CD4-positive, alpha-beta T cell (primary cell): Measurements from ENCODE around the gene VASP. TPM values are rescaled to one million over a fixed set of nuclear protein-coding genes. Genes with fewer than 3 reads are reported as not detected.

ENCODE experiments used
- ATAC-seq: fragments of 200-7000 bp; cut with Tn5 transposase; one replicate; pipeline ENCODE4 v1.10.0; 2022; ENCODE audit warnings: mild to moderate bottlenecking; ENCODE audit not compliant: poor library complexity
- CTCF ChIA-PET: fragments of 350-600 bp; sonication (Branson Sonifier 250); formaldehyde crosslinking; loops from one replicate; lab custom pipeline; 2021; ENCODE audit warnings: antibody characterized with exemption, inconsistent platforms; lab: Charles Lee
- POLR2A ChIA-PET: fragments of 350-600 bp; sonication (Branson Sonifier 250); formaldehyde crosslinking; loops from one replicate; lab custom pipeline; 2021; ENCODE audit warnings: antibody characterized with exemption, inconsistent platforms; lab: Charles Lee
- DNase-seq, 14 experiments: peaks; one replicate each; pipeline ENCODE4 v3.0.0-alpha.2; 2013 to 2020; ENCODE audit warnings: mixed read lengths in 2 of 14
- H3K27ac ChIP-seq, 2 donors: one replicate each; pipeline versions ENCODE4 v1.5.1 to v1.7.0; 2013; ENCODE audit warnings: low read length in 2 of 2, low read depth in 1 of 2, mild to moderate bottlenecking in 1 of 2
- H3K27me3 ChIP-seq, 2 experiments: 1 replicate in 1 of 2; 2 replicates in 1 of 2; pipeline versions ENCODE4 v1.6.1 to v1.7.0; 2013; ENCODE audit warnings: low read length in 2 of 2, control low read depth in 1 of 2, mild to moderate bottlenecking in 1 of 2, moderate library complexity in 1 of 2; ENCODE audit not compliant: insufficient read depth in 2 of 2, control insufficient read depth in 1 of 2
- H3K36me3 ChIP-seq: one replicate; pipeline ENCODE4 v1.6.1; 2013; ENCODE audit warnings: low read length, control low read depth; ENCODE audit not compliant: insufficient read depth
- H3K4me1 ChIP-seq: one replicate; pipeline ENCODE4 v1.6.1; 2013; ENCODE audit warnings: low read length, control low read depth; ENCODE audit not compliant: insufficient read depth
- H3K4me3 ChIP-seq: one replicate; pipeline ENCODE4 v1.5.1; 2013; ENCODE audit warnings: mild to moderate bottlenecking, low read length, moderate library complexity
- H3K9me3 ChIP-seq, 2 experiments: 1 replicate in 1 of 2; 2 replicates in 1 of 2; pipeline versions ENCODE4 v1.6.1 to v1.7.0; 2013; ENCODE audit warnings: low read length in 2 of 2, mild to moderate bottlenecking in 2 of 2, control low read depth in 1 of 2, moderate library complexity in 1 of 2; ENCODE audit not compliant: control insufficient read depth in 1 of 2, insufficient read depth in 1 of 2
- H3K27ac Mint-ChIP-seq: one replicate; pipeline ENCODE4 v1.8.0; 2020; ENCODE audit warnings: mixed read lengths
- H3K27me3 Mint-ChIP-seq: one replicate; pipeline ENCODE4 v1.8.0; 2021; ENCODE audit warnings: mixed read lengths
- H3K36me3 Mint-ChIP-seq: one replicate; pipeline ENCODE4 v1.8.0; 2021; ENCODE audit warnings: low read depth, mixed read lengths
- H3K4me1 Mint-ChIP-seq: one replicate; pipeline ENCODE4 v1.8.0; 2021; ENCODE audit warnings: low read depth, mixed read lengths
- H3K4me3 Mint-ChIP-seq: one replicate; pipeline ENCODE4 v1.8.0; 2020; ENCODE audit warnings: mild to moderate bottlenecking, mixed read lengths
- H3K9me3 Mint-ChIP-seq: one replicate; pipeline ENCODE4 v1.8.0; 2020; ENCODE audit warnings: mixed read lengths
- CTCF ChIP-seq: fragments of 200-600 bp; IDR thresholded peaks from one replicate; pipeline ENCODE4 v1.8.0; 2022; ENCODE audit warnings: antibody characterized with exemption, mild to moderate bottlenecking
- intact Hi-C, 2 experiments: fragments of 100-400 bp; cut with DNase I in 1 of 2; cut with micrococcal nuclease in 1 of 2; formaldehyde crosslinking; loops; one replicate each; pipeline versions ENCODE4 v1.15.1 to v1.9.0; 2023 to 2025; cut with DNase I, micrococcal nuclease
- total RNA-seq, 174 experiments: library from RNA in 2 of 174; stranded (reverse) in 2 of 174; gene quantifications; one replicate each; pipeline ENCODE4 v1.2.3 and lab custom pipeline; 2021 to 2026

VASP gene
- total RNA-seq, 2 experiments from 2014 or later: 49.9 to 55.5 TPM

- H3K36me3 Mint-ChIP-seq: peaks cover 10% of the 10 kb centered on the region
- H3K4me1 Mint-ChIP-seq: peaks cover 13% of the 10 kb centered on the region
- peaks cover 12% of the 10 kb centered on the region for H3K4me1 ChIP-seq
- no peak for DNase-seq
- no peak overlapping the region for H3K4me3 ChIP-seq
- H3K9me3 ChIP-seq: no peaks in the 10 kb centered on the region
- no peak overlapping the region for H3K4me3 Mint-ChIP-seq
- no peaks in the 10 kb centered on the region for H3K27me3 ChIP-seq
- peaks cover 6% of the 10 kb centered on the region for H3K36me3 ChIP-seq
- ATAC-seq: no peak
- POLR2A ChIA-PET: no interaction called here
- no peak for TF ChIP-seq CTCF
- no peaks in the 10 kb centered on the region for H3K9me3 Mint-ChIP-seq
- intact Hi-C loops: no loop called here
- H3K27me3 Mint-ChIP-seq: no peaks in the 10 kb centered on the region
- no peak overlapping the region for H3K27ac ChIP-seq
- no peak overlapping the region for H3K27ac Mint-ChIP-seq
- CTCF ChIA-PET: no interaction called here
Observed at GRCh38 chr19:45554481-45554880, 47.2 kb downstream of the VASP start.

- H3K9me3 Mint-ChIP-seq: no peaks in the 10 kb centered on the region
- ATAC-seq (no peak), DNase-seq (no peak)
- H3K36me3 ChIP-seq: peaks cover 6% of the 10 kb centered on the region
- peaks cover 2% of the 10 kb centered on the region for H3K36me3 Mint-ChIP-seq
- no peaks in the 10 kb centered on the region for H3K27me3 Mint-ChIP-seq
- H3K9me3 ChIP-seq: no peaks in the 10 kb centered on the region
- intact Hi-C loops: loop anchor here (5.0 kb wide), 3 partner anchors 50 to 130 kb away; partner anchors contain the start of gene VASP (in 1 of the 2)
- no peak overlapping the region for H3K4me3 ChIP-seq
- H3K4me3 Mint-ChIP-seq: no peak overlapping the region
- H3K4me1 ChIP-seq: peaks cover 14% of the 10 kb centered on the region
- no peaks in the 10 kb centered on the region for H3K27me3 ChIP-seq
- no peak overlapping the region for H3K27ac Mint-ChIP-seq
- H3K4me1 Mint-ChIP-seq: peaks cover 30% of the 10 kb centered on the region
- TF ChIP-seq CTCF: no peak
- no peak overlapping the region for H3K27ac ChIP-seq
- ChIA-PET POLR2A (no interaction called here), CTCF (interaction anchor here (2.3 kb wide), 1 partner anchor 12 kb away, joined by 11 read pairs; no protein-coding TSS in a partner anchor)
Observed at GRCh38 chr19:45556835-45557234, 49.6 kb downstream of the VASP start.

GRCh38 chr19:45558399-45558878 is 51.2 kb downstream of the VASP start:
- ChIA-PET CTCF (interaction anchor here (0.6 to 2.3 kb wide), 32 partner anchors 9 to 194 kb away, joined by 3 to 13 read pairs (median 5); partner anchors contain the start of genes FBXO46, OPA3, PPM1N and PPP1R13L), POLR2A (interaction anchor here (0.5 to 1.6 kb wide), 6 partner anchors 24 to 119 kb away, joined by 3 to 10 read pairs (median 4); partner anchors contain the start of gene OPA3)
- peak; percentile 62 for TF ChIP-seq CTCF
- H3K27ac ChIP-seq: no peak overlapping the region
- Mint-ChIP-seq H3K27ac (peak overlapping the region; percentile 4), H3K36me3 (no peaks in the 10 kb centered on the region), H3K9me3 (no peaks in the 10 kb centered on the region), H3K4me3 (no peak overlapping the region), H3K27me3 (no peaks in the 10 kb centered on the region), H3K4me1 (peaks cover 41% of the 10 kb centered on the region)
- no peaks in the 10 kb centered on the region for H3K27me3 ChIP-seq
- intact Hi-C loops: loop anchor here (1.0 to 5.0 kb wide), 7 partner anchors 34 to 131 kb away; partner anchors contain the start of gene VASP (in 2 of the 2)
- H3K4me1 ChIP-seq: peaks cover 30% of the 10 kb centered on the region
- DNase-seq (peak; percentile 46 to 89 (median 62)), ATAC-seq (peak; percentile 98)
- no peaks in the 10 kb centered on the region for H3K9me3 ChIP-seq
- H3K4me3 ChIP-seq: no peak overlapping the region
- H3K36me3 ChIP-seq: no peaks in the 10 kb centered on the region
